SU-DHL-6 (cell line): Measurements from ENCODE around the gene NAXE.

ENCODE experiments used
- CTCF ChIP-seq: fragments of 200-600 bp; sonication (generic); IDR thresholded peaks from one replicate; pipeline ENCODE4 v1.5.1; 2017; ENCODE audit warnings: antibody characterized with exemption, mild to moderate bottlenecking, low read length, moderate library complexity; ENCODE audit not compliant: insufficient read depth, poor library complexity, severe bottlenecking
- EZH2phosphoT487 ChIP-seq: fragments of 200-600 bp; sonication (generic), shearing (Covaris generic); conservative IDR thresholded peaks from 2 replicates; pipeline ENCODE4 v1.6.1; 2018; ENCODE audit warnings: mild to moderate bottlenecking, antibody characterized with exemption, low read length, moderate library complexity, mixed read lengths

GRCh38 chr1:156556354-156556753 lies 35.2 kb upstream of the NAXE start:
- no peak for TF ChIP-seq CTCF
- no peak for TF ChIP-seq EZH2phosphoT487
